ENCODE measurements around the gene AGPS. TPM values are rescaled to one million over a fixed set of nuclear protein-coding genes. Genes with fewer than 3 reads are reported as not detected.

Gene AGPS
- polyA plus RNA-seq, 1 of the 3 experiments (the other 2 are of a cell fraction): 10.9 TPM

GRCh38 chr2:177489719-177490301 is 97.2 kb downstream of the AGPS start:
- Histone ChIP-seq H3K36me3 (replicated peaks in 1 of 2; ENCODE audit: control insufficient read depth in 1 of 2, insufficient read depth in 2 of 2, low read length in 1 of 2) (peaks cover 20 to 31% of the 10 kb centered on the region in 2 experiments), H3K79me2 (ENCODE audit: insufficient read depth) (no peaks in the 10 kb centered on the region), H4K20me1 (ENCODE audit: insufficient read depth) (no peaks in the 10 kb centered on the region), H3K27ac (ENCODE audit: low read depth in 2 of 2, low read length in 1 of 2) (0 out of 4 replicates have a peak overlapping the region, but pooled peaks of 1 of the 2 experiments have one; percentile 14), H3K27me3 (ENCODE audit: insufficient read depth) (no peaks in the 10 kb centered on the region), H3K4me3 (ENCODE audit: low read depth in 2 of 2, low read length in 1 of 2) (no peak overlapping the region), H2AFZ (ENCODE audit: low read depth) (no peak overlapping the region), H3K9me2 (no peaks in the 10 kb centered on the region), H3K4me2 (no peak overlapping the region), H3K9ac (no peak overlapping the region), H3K4me1 (ENCODE audit: control insufficient read depth in 1 of 2, insufficient read depth in 2 of 2, low read depth in 1 of 2, low read length in 1 of 2) (no peaks in the 10 kb centered on the region; a peak in 1 of 4 replicates), H3K9me3 (no peaks in the 10 kb centered on the region), H3F3A (replicated peaks; ENCODE audit: insufficient read depth) (peaks cover 7% of the 10 kb centered on the region)
- DNase-seq: peak; percentile 58
- TF ChIP-seq USF2 (IDR thresholded peaks at IDR 0.05; ENCODE audit: borderline replicate concordance, low read depth, low read length) (no peak), IRF3 (IDR thresholded peaks at IDR 0.05; ENCODE audit: low read depth, low read length) (no peak), RFX5 (IDR thresholded peaks at IDR 0.05; ENCODE audit: low read length) (no peak), SMC3 (IDR thresholded peaks at IDR 0.05; ENCODE audit: low read depth, low read length) (peak; percentile 66), RAD21 (IDR thresholded peaks at IDR 0.05; ENCODE audit: low read length) (peak; percentile 90), PBX3 (IDR thresholded peaks at IDR 0.05) (no peak), NRF1 (IDR thresholded peaks at IDR 0.05; ENCODE audit: low read depth, low read length) (no peak), GATA2 (CRISPR knock-in tag; IDR thresholded peaks at IDR 0.05) (no peak), FOXJ3 (CRISPR knock-in tag; IDR thresholded peaks at IDR 0.05) (no peak), CTCF (IDR thresholded peaks at IDR 0.05) (peak; percentile 75), CHD2 (IDR thresholded peaks at IDR 0.05; ENCODE audit: low read length, partially characterized antibody) (no peak), FOXM1 (IDR thresholded peaks at IDR 0.05; ENCODE audit: low read depth) (no peak), TCF12 (IDR thresholded peaks at IDR 0.05) (no peak), SIN3A (IDR thresholded peaks at IDR 0.05; ENCODE audit: borderline replicate concordance, low read depth, low read length) (no peak), RXRA (IDR thresholded peaks at IDR 0.05; ENCODE audit: borderline replicate concordance, low read depth) (no peak)
- CTCF ChIA-PET: interaction anchor here (0.6 to 3.3 kb wide), 74 partner anchors 9 to 992 kb away, joined by 3 to 75 read pairs (median 6); partner anchors contain the start of gene AGPS
- 38% methylated on average over 2 of the region's 2 CpGs for WGBS (ENCODE audit: low lambda C conversion rate)
- POLR2A ChIA-PET: no interaction called here

Measured in SK-N-SH (cell line).